ENCODE measurements around the gene SOHLH1. TPM values are rescaled to one million over a fixed set of nuclear protein-coding genes. Genes with fewer than 3 reads are reported as not detected.
A peak's percentile ranks its signal among the peaks of the same experiment; 100 is the strongest.
"Not testable (repeated sequence)": the region's sequence is repeated elsewhere in the genome, so short reads cannot be mapped to it uniquely, and the experiment has no call there.

SOHLH1 gene
- total RNA-seq, 1 donor from 2014 or later, result not detected

DNA sequence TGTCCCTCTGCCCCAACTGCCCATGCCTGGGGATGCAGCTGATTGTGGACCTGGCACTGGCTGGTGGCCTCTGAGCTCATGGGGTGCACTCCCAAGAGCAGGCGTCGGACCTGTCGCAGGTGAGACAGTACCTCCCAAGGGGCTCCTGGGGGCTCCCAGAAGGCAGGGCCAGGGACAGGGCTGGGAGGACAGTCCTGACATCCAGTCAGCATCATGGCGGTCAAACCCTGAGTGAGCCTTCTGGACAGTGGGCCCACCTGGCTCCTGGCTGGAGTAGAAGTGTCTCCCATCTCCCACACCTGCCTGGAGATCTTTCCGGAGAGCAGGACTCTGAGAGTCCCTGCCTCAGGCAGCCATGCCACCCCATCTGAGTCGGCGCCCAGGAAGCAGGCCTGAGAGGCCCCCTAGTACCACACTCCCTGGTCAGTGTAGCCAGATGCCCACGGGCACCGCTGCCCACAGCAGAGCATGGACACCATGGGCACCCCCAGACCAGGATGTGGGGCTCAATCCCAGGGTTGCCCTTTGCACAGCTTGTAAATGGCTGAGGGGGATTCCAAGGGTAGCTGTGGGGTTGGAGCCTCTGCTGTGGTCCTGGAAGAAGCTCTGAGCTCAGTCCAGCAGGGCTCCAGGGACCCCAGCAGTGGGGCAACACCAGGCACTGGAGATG is 29.5 kb downstream of the SOHLH1 start:
- H3K4me1 Mint-ChIP-seq, result peaks cover 4% of the 10 kb centered on the region
- H3K36me3 Mint-ChIP-seq (ENCODE audit: low read depth), result no peaks in the 10 kb centered on the region
- no peak for DNase-seq (ENCODE audit: low read depth, low spot score)
- H3K27ac Mint-ChIP-seq (ENCODE audit: unreplicated experiment), result no peak overlapping the region
- H3K9me3 Mint-ChIP-seq, result peaks cover 2% of the 10 kb centered on the region
- peaks cover 6% of the 10 kb centered on the region for H3K27me3 Mint-ChIP-seq (ENCODE audit: low read depth)
- TF ChIP-seq, protein P1, sequence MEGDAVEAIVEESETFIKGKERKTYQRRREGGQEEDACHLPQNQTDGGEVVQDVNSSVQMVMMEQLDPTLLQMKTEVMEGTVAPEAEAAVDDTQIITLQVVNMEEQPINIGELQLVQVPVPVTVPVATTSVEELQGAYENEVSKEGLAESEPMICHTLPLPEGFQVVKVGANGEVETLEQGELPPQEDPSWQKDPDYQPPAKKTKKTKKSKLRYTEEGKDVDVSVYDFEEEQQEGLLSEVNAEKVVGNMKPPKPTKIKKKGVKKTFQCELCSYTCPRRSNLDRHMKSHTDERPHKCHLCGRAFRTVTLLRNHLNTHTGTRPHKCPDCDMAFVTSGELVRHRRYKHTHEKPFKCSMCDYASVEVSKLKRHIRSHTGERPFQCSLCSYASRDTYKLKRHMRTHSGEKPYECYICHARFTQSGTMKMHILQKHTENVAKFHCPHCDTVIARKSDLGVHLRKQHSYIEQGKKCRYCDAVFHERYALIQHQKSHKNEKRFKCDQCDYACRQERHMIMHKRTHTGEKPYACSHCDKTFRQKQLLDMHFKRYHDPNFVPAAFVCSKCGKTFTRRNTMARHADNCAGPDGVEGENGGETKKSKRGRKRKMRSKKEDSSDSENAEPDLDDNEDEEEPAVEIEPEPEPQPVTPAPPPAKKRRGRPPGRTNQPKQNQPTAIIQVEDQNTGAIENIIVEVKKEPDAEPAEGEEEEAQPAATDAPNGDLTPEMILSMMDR (conservative IDR thresholded peaks at IDR 0.05), result no peak
- H3K4me3 Mint-ChIP-seq, result no peak overlapping the region

DNA sequence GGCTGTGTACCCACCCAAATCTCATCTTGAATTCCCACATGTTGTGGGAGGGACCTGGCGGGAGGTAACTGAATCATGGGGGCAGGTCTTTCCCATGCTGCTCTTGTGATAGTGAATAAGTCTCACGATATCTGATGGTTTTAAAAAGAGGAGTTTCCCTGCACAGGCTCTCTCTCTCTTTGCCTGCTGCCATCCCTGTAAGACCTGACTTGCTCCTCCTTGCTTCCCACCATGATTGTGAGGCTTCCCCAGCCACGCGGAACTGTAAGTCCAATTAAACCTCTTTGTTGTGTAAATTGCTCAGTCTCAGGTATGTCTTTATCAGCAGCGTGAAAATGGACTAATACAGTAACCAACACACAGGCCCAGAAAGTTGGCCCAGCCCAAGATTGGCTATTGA is 30.3 kb downstream of the SOHLH1 start:
- not testable (repeated sequence) for H3K36me3 Mint-ChIP-seq (ENCODE audit: low read depth); H3K27ac Mint-ChIP-seq (ENCODE audit: unreplicated experiment)

DNA sequence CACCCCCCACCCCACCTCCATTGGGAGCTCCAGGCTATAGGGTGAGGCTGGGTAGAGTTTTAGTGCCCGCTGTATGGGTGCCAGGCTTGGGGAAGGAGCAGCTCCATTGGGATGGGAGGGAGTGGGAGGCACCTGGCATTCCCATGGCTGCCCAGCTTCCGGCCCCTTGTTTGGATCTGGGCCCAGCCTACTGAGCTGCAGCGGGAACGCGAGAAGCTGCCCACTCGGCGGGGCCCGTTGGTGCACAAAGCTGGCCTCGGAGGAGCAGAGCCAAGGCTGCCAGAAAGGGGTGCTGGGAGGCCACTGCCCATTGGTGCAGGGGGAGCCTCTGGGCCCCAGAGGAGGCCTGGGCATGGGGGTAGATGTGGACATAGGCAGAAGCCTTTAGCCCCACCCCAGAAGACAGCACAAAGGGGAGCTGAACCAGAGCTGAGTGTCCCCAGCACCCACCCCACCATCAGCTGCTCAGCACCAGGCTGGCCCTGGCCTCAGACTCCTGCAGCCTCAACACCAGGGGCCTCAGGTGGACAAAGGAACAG is 31.7 kb downstream of the SOHLH1 start:
- TF ChIP-seq, protein P1 (conservative IDR thresholded peaks at IDR 0.05), result no peak
- Mint-ChIP-seq H3K9me3 (peaks cover 2% of the 10 kb centered on the region), H3K4me1 (peaks cover 4% of the 10 kb centered on the region), H3K4me3 (no peak overlapping the region), H3K27ac (ENCODE audit: unreplicated experiment) (no peak overlapping the region), H3K27me3 (ENCODE audit: low read depth) (peaks cover 3% of the 10 kb centered on the region), H3K36me3 (ENCODE audit: low read depth) (no peaks in the 10 kb centered on the region)
- no peak for DNase-seq (ENCODE audit: low read depth, low spot score)

More for the DNA sequence above, 30.3 kb downstream of the SOHLH1 start:
- not testable (repeated sequence) for H3K27me3 Mint-ChIP-seq (ENCODE audit: low read depth); H3K4me3 Mint-ChIP-seq; DNase-seq (ENCODE audit: low read depth, low spot score); H3K4me1 Mint-ChIP-seq; H3K9me3 Mint-ChIP-seq

DNA sequence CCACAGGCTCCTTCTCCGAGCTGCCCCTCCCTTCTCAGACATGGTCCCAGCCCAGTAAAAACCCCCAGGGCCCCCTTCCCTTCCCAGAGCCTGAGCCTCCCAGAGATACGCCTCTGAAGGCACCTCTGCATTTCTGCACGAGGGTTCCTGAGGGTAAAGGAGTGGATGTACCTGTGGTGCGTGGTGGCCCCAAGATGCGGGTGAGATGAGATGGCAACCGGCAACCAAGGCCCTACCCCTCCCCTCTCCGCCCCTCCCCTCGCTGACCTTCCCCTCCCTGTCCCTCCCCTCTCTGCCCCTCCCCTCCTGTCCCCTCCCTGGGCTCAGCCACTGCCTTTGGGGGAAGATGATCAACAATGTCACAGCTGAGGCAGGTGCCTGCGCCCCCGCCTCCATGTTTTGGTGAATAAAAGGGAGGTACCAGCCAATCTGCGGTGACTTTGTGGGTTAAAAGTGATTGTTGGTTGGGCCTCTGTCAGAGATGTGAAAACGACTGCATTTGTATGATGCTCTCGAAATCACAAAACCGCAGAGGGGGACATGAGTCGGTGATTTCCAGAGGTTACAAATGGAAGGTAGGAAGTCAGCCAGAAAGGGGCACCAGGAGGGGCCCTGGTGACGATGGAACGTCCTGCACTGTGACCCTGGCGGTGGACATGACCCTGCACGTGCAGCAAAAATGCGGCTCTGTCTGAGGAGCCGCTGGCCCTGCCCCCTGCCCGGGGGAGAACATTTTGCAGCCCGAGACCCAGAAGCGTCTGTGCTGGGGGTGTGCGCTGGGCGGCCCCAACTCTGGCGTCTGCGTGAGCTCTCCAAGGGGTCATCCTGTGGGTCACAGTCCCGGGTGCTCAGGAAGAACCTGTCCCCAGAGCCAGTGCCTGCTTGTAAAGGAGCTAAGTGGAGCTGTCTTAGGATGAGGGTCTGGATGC is 32.5 kb downstream of the SOHLH1 start:
- H3K27me3 Mint-ChIP-seq (ENCODE audit: low read depth), result no peaks in the 10 kb centered on the region
- H3K27ac Mint-ChIP-seq (ENCODE audit: unreplicated experiment), result peak overlapping the region; percentile 75
- no peaks in the 10 kb centered on the region for H3K9me3 Mint-ChIP-seq
- DNase-seq (ENCODE audit: low read depth, low spot score), result no peak
- H3K4me1 Mint-ChIP-seq, result peaks cover 7% of the 10 kb centered on the region
- H3K36me3 Mint-ChIP-seq (ENCODE audit: low read depth), result no peaks in the 10 kb centered on the region
- H3K4me3 Mint-ChIP-seq, result no peak overlapping the region
- TF ChIP-seq, protein P1 (conservative IDR thresholded peaks at IDR 0.05), result no peak

DNA sequence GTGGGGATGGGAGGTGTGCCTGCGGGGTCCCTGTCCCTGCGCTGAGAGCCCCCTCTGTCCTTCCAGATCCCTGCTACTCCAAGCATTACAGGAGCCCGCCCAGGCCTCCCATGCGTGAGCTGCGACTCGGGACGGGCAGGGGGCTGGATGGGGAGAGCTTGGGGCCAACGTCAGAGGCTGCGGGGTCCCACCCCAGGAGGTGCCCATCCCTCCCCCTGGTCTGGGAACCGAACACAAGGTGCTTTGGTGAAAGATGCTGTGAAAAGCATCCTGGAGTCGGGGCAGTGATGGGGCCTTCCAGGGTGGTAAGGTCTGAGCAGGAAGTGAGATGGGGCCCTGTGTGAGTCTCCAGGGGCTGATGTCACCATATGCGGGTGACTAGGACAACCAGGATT is 33.5 kb downstream of the SOHLH1 start:
- no peak overlapping the region for H3K27ac Mint-ChIP-seq (ENCODE audit: unreplicated experiment)
- no peak for DNase-seq (ENCODE audit: low read depth, low spot score)
- H3K4me3 Mint-ChIP-seq, result no peak overlapping the region
- no peaks in the 10 kb centered on the region for H3K27me3 Mint-ChIP-seq (ENCODE audit: low read depth)
- no peaks in the 10 kb centered on the region for H3K36me3 Mint-ChIP-seq (ENCODE audit: low read depth)
- H3K4me1 Mint-ChIP-seq, result peaks cover 8% of the 10 kb centered on the region
- H3K9me3 Mint-ChIP-seq, result no peaks in the 10 kb centered on the region
- TF ChIP-seq, protein P1 (conservative IDR thresholded peaks at IDR 0.05), result no peak
